Measurements from ENCODE around the gene TRAF1. TPM values are rescaled to one million over a fixed set of nuclear protein-coding genes. Genes with fewer than 3 reads are reported as not detected.

The TRAF1 gene
- total RNA-seq, 1 experiment from 2014 or later, result 1.8 TPM

DNA sequence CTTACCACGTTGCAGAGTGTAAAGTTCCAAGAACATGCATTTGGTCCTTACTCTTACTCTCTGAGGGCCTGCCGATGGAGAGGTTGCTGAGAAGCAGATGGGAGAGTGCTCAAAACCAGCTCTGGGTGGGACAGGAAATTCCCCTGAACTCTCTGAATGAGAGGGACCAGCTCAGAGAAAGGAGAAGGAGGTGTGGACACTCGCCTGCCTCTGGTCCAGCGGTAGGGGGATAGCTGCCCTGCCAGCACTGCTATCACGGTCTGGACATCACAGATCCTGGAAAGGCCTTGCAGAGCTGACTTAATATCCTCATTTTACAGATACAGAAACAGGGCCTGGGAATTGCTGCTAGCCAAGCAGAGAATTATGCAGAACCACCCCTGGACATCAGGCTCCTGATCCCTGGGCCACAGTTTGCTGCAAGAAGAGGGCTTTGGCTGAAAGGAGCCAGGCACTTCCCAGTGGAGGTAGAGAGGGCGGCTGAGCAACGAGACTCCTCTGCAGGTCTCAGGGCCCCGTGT is 4.9 kb downstream of the TRAF1 start:
- no peak; the same call in 1 of the 2 replicates for ATAC-seq
- Mint-ChIP-seq H3K36me3 (peaks cover 3% of the 10 kb centered on the region), H3K9me3 (peaks cover 10% of the 10 kb centered on the region), H3K4me3 (no peak overlapping the region), H3K27me3 (ENCODE audit: low read depth) (peaks cover 5% of the 10 kb centered on the region; the same call in 1 of the 2 replicates), H3K27ac (no peak overlapping the region; the same call in none of the 2 replicates), H3K4me1 (peaks cover 50% of the 10 kb centered on the region)
- DNase-seq (ENCODE audit: low spot score), result no peak
- TF ChIP-seq CBFB (CRISPR knock-in tag; IDR thresholded peaks at IDR 0.05; ENCODE audit: low read depth) (no peak), FOXK1 (CRISPR knock-in tag; IDR thresholded peaks at IDR 0.05) (no peak), KAT7 (CRISPR knock-in tag; IDR thresholded peaks at IDR 0.05; ENCODE audit: borderline replicate concordance) (no peak)
- POLR2A ChIA-PET, result no interaction called here
- CTCF ChIA-PET, result interaction anchor here (0.6 to 1.5 kb wide), 5 partner anchors 18 to 59 kb away, joined by 3 to 6 read pairs (median 4); no protein-coding TSS in a partner anchor

DNA sequence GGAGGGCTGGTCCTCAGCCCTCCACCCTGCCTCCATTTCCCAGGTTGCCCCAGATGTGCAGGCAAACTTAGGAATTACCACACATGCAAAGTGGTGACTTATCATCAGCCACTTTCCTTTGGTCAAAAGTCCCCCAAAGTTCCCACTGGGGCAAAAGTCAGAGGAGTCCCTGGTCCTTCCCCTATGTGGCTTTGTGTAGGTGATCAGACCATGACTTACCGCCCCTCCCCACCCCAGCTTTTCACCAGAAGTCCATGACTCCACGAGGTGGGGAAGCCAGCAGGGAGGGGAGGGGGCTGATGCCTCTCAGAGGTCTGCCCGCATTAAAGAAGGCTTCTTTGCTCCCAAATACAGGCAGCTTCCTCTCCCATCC is 5.8 kb downstream of the TRAF1 start:
- H3K9me3 Mint-ChIP-seq, result peaks cover 11% of the 10 kb centered on the region
- H3K4me1 Mint-ChIP-seq, result peaks cover 48% of the 10 kb centered on the region
- peaks cover 5% of the 10 kb centered on the region for H3K36me3 Mint-ChIP-seq
- no peak overlapping the region for H3K4me3 Mint-ChIP-seq
- no peak for ATAC-seq
- TF ChIP-seq, protein P1, sequence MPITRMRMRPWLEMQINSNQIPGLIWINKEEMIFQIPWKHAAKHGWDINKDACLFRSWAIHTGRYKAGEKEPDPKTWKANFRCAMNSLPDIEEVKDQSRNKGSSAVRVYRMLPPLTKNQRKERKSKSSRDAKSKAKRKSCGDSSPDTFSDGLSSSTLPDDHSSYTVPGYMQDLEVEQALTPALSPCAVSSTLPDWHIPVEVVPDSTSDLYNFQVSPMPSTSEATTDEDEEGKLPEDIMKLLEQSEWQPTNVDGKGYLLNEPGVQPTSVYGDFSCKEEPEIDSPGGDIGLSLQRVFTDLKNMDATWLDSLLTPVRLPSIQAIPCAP (CRISPR knock-in tag; IDR thresholded peaks at IDR 0.05), result no peak
- TF ChIP-seq, protein P2, sequence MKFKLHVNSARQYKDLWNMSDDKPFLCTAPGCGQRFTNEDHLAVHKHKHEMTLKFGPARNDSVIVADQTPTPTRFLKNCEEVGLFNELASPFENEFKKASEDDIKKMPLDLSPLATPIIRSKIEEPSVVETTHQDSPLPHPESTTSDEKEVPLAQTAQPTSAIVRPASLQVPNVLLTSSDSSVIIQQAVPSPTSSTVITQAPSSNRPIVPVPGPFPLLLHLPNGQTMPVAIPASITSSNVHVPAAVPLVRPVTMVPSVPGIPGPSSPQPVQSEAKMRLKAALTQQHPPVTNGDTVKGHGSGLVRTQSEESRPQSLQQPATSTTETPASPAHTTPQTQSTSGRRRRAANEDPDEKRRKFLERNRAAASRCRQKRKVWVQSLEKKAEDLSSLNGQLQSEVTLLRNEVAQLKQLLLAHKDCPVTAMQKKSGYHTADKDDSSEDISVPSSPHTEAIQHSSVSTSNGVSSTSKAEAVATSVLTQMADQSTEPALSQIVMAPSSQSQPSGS (CRISPR knock-in tag; IDR thresholded peaks at IDR 0.05; ENCODE audit: borderline replicate concordance, low read depth), result no peak
- no peak for TF ChIP-seq ZNF138 (CRISPR knock-in tag; conservative IDR thresholded peaks at IDR 0.05)
- no peak for TF ChIP-seq ESRRA (CRISPR knock-in tag; IDR thresholded peaks at IDR 0.05; ENCODE audit: borderline replicate concordance)
- TF ChIP-seq, protein P3, sequence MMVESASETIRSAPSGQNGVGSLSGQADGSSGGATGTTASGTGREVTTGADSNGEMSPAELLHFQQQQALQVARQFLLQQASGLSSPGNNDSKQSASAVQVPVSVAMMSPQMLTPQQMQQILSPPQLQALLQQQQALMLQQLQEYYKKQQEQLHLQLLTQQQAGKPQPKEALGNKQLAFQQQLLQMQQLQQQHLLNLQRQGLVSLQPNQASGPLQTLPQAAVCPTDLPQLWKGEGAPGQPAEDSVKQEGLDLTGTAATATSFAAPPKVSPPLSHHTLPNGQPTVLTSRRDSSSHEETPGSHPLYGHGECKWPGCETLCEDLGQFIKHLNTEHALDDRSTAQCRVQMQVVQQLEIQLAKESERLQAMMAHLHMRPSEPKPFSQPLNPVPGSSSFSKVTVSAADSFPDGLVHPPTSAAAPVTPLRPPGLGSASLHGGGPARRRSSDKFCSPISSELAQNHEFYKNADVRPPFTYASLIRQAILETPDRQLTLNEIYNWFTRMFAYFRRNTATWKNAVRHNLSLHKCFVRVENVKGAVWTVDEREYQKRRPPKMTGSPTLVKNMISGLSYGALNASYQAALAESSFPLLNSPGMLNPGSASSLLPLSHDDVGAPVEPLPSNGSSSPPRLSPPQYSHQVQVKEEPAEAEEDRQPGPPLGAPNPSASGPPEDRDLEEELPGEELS (CRISPR knock-in tag; IDR thresholded peaks at IDR 0.05), result no peak
- TF ChIP-seq, protein P4, sequence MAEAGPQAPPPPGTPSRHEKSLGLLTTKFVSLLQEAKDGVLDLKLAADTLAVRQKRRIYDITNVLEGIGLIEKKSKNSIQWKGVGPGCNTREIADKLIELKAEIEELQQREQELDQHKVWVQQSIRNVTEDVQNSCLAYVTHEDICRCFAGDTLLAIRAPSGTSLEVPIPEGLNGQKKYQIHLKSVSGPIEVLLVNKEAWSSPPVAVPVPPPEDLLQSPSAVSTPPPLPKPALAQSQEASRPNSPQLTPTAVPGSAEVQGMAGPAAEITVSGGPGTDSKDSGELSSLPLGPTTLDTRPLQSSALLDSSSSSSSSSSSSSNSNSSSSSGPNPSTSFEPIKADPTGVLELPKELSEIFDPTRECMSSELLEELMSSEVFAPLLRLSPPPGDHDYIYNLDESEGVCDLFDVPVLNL (CRISPR knock-in tag; IDR thresholded peaks at IDR 0.05; ENCODE audit: borderline replicate concordance, low read depth), result no peak
- no peak for TF ChIP-seq SP1 (CRISPR knock-in tag; conservative IDR thresholded peaks at IDR 0.05)
- TF ChIP-seq TEAD1 (CRISPR knock-in tag; IDR thresholded peaks at IDR 0.05), result no peak
- TF ChIP-seq MXD4 (CRISPR knock-in tag; IDR thresholded peaks at IDR 0.05; ENCODE audit: borderline replicate concordance), result no peak
- TF ChIP-seq, protein P5, sequence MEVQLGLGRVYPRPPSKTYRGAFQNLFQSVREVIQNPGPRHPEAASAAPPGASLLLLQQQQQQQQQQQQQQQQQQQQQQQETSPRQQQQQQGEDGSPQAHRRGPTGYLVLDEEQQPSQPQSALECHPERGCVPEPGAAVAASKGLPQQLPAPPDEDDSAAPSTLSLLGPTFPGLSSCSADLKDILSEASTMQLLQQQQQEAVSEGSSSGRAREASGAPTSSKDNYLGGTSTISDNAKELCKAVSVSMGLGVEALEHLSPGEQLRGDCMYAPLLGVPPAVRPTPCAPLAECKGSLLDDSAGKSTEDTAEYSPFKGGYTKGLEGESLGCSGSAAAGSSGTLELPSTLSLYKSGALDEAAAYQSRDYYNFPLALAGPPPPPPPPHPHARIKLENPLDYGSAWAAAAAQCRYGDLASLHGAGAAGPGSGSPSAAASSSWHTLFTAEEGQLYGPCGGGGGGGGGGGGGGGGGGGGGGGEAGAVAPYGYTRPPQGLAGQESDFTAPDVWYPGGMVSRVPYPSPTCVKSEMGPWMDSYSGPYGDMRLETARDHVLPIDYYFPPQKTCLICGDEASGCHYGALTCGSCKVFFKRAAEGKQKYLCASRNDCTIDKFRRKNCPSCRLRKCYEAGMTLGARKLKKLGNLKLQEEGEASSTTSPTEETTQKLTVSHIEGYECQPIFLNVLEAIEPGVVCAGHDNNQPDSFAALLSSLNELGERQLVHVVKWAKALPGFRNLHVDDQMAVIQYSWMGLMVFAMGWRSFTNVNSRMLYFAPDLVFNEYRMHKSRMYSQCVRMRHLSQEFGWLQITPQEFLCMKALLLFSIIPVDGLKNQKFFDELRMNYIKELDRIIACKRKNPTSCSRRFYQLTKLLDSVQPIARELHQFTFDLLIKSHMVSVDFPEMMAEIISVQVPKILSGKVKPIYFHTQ (CRISPR knock-in tag; IDR thresholded peaks at IDR 0.05), result no peak
- TF ChIP-seq ZNF423 (CRISPR knock-in tag; IDR thresholded peaks at IDR 0.05), result no peak
- TF ChIP-seq ZNF396 (CRISPR knock-in tag; IDR thresholded peaks at IDR 0.05; ENCODE audit: borderline replicate concordance), result no peak
- no peak for TF ChIP-seq TCF7 (CRISPR knock-in tag; IDR thresholded peaks at IDR 0.05; ENCODE audit: low read depth)
- no peak for TF ChIP-seq CREM (CRISPR knock-in tag; IDR thresholded peaks at IDR 0.05)
- no peak for TF ChIP-seq CBFB (CRISPR knock-in tag; IDR thresholded peaks at IDR 0.05; ENCODE audit: low read depth)
- TF ChIP-seq, protein P6, sequence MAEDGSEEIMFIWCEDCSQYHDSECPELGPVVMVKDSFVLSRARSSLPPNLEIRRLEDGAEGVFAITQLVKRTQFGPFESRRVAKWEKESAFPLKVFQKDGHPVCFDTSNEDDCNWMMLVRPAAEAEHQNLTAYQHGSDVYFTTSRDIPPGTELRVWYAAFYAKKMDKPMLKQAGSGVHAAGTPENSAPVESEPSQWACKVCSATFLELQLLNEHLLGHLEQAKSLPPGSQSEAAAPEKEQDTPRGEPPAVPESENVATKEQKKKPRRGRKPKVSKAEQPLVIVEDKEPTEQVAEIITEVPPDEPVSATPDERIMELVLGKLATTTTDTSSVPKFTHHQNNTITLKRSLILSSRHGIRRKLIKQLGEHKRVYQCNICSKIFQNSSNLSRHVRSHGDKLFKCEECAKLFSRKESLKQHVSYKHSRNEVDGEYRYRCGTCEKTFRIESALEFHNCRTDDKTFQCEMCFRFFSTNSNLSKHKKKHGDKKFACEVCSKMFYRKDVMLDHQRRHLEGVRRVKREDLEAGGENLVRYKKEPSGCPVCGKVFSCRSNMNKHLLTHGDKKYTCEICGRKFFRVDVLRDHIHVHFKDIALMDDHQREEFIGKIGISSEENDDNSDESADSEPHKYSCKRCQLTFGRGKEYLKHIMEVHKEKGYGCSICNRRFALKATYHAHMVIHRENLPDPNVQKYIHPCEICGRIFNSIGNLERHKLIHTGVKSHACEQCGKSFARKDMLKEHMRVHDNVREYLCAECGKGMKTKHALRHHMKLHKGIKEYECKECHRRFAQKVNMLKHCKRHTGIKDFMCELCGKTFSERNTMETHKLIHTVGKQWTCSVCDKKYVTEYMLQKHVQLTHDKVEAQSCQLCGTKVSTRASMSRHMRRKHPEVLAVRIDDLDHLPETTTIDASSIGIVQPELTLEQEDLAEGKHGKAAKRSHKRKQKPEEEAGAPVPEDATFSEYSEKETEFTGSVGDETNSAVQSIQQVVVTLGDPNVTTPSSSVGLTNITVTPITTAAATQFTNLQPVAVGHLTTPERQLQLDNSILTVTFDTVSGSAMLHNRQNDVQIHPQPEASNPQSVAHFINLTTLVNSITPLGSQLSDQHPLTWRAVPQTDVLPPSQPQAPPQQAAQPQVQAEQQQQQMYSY (CRISPR knock-in tag; IDR thresholded peaks at IDR 0.05), result no peak
- TF ChIP-seq JUN (CRISPR knock-in tag; IDR thresholded peaks at IDR 0.05), result no peak
- DNase-seq (ENCODE audit: low spot score), result no peak
- no peak overlapping the region for H3K27ac Mint-ChIP-seq
- ChIA-PET POLR2A (no interaction called here), CTCF (interaction anchor here (1.3 kb wide), 1 partner anchor 58 kb away, joined by 4 read pairs; no protein-coding TSS in a partner anchor)
- H3K27me3 Mint-ChIP-seq (ENCODE audit: low read depth), result no peaks in the 10 kb centered on the region; the same call in 1 of the 2 replicates

Measured in WTC11 (cell line).